ENCODE measurements around the gene PKD2. TPM values are rescaled to one million over a fixed set of nuclear protein-coding genes. Genes with fewer than 3 reads are reported as not detected.
"Not testable (repeated sequence)": the region's sequence is repeated elsewhere in the genome, so short reads cannot be mapped to it uniquely, and the experiment has no call there.

Gene PKD2
- total RNA-seq, 2 donors from 2014 or later = 5.4 to 11.4 TPM

DNA sequence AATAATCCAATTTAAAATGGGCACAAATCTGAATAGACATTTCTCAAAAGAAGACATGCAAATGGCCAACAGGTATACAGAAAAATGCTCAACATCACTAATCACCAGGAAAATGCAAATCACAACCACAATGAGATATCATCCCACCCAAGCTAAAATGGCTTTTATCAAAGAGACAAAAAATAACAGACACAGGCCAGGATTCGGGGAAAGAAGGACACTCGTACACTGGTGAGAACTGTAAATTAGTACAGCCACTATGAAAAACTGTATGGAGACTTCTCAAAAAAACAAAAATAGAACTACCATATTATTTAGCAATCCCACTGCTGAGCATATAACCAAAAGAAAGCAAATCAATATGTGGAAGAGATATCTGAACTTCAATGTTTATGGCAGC, 23.4 kb upstream of the PKD2 start:
- intact Hi-C loops (cut with DNase I, micrococcal nuclease) = no loop called here
- DNase-seq (no peak), ATAC-seq (no peak)

DNA sequence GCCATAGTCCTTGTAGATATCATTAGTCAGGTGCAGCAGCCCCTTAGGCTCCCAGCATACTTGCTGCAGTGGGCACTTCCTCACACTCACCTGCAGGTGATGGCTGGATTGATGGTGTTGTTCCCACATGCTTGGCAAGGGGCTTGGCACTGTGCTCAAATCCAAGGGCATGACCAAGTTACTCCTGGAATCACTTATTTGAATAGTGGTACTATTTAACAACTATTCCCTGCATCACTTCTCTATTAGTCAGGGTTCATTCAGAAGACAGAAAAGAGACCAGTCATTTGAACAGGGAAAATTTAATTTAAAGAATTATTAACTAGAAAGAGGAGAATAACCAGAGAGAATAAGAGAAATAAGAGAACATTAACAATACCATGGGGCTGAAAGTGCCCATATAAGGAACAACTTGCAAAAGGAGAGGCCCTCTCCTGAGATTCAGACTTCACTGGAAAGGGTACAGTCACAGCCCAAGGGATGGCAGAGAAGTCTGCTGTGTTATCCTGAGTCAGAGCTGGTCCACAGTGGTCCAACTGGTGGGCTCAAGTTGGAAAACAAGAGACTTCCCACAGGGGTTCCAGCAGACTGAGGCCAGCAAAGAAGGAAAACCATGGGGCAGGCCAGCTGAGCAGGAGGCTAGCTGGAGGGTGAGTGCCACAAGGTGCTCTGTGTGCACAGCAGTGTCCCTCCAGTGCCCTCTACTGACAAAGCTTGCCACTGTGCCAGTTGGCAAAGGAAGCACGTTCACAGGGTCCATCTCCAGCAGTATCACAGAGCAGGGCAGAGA, 22.1 kb upstream of the PKD2 start:
- intact Hi-C loops (cut with DNase I, micrococcal nuclease) = no loop called here

DNA sequence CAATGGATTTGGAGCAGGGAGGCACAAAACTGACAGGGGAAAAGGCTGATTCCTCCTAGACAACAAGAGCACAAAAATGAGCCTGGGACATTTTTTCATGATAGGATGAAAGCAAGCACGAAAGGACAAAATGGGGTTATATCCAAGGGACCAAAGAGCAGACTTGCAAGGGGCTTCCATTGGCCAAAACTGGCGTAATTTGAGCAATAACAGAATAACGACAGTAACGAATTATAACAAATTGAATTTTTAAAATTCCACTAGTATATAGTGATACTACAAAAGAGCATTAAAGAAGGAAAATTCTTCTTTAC, 21.6 kb upstream of the PKD2 start:
- DNase-seq (no peak), ATAC-seq (no peak)
- intact Hi-C loops (cut with DNase I, micrococcal nuclease) = no loop called here

More for the DNA sequence above, 22.1 kb upstream of the PKD2 start:
- ATAC-seq (peak; percentile 85), DNase-seq (peak; percentile 41 to 47)

DNA sequence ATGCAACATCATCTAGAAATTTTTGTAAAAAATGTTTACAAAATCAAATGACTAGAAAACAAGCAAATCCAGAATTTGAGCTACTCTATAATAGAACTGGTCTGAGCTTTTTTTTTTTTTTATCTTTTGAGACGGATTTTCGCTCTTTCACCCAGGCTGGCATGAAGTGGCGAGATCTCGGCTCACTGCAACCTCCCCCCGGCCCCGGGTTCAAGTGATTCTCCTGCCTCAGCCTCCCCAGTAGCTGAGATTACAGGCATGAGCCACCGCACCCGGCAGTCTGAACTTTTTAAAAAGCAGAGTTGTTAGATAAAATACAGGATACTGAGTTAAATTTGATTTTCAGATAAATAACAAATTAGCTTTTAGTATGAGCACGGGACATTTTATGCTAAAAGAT, 20.9 kb upstream of the PKD2 start:
- intact Hi-C loops (cut with DNase I, micrococcal nuclease) = no loop called here
- DNase-seq (no peak), ATAC-seq (no peak)

- ATAC-seq (no peak), DNase-seq (no peak)
- intact Hi-C loops (cut with DNase I, micrococcal nuclease) = no loop called here
These were observed 17.7 kb upstream of the PKD2 start for GRCh38 chr4:87989765-87990164.

DNA sequence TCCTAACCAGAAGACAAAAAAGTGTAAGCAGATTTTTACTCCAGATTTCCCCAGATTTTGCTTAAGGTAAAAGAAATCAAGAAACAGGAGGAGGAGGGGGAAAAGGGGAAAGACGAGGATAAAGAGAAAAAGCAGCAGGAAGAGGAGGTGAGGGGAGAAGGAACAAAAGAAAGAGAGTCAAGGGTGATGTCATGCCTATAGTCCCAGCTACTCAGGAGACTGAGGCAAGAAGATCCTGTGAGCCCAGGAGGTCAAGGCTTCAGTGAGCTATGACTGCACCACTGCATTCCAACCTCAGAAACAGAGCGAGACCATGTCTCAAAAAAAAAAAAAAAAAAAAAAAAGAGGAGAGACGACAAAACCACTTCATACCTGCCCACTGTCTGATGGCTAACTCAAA, 12.0 kb upstream of the PKD2 start:
- ATAC-seq (no peak), DNase-seq (no peak)
- intact Hi-C loops (cut with DNase I, micrococcal nuclease) = no loop called here

DNA sequence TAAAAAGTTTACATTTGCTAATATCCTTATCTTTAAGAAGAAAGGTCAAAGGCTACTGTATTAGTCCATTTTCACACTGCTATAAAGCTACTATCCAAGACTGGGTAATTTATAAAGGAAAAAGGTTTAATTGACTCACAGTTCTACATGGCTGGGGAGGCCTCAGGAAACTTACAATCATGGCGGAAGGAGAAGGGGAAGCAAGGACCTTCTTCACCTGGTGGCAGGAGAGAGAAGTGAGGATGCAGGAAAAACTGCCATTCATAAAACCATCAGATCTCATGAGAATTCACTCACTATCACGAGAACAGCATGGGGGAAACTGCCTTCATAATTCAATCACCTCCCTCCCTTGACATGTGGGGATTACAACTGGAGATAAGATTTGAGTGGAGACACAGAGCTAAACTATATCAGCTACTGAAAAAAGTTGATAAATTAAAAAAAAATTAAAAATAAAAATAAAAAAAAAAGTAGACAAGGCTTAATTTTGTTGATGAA, 8.2 kb upstream of the PKD2 start:
- DNase-seq; intact Hi-C loops (cut with DNase I, micrococcal nuclease); ATAC-seq: not testable (repeated sequence)

GRCh38 chr4:88001871-88002270, 5.6 kb upstream of the PKD2 start:
- intact Hi-C loops (cut with DNase I, micrococcal nuclease) = loop anchor here in 1 of 2 donors (10.0 kb wide), 1 partner anchor 467 kb away; no protein-coding TSS in a partner anchor
- ATAC-seq (no peak), DNase-seq (no peak)

DNA sequence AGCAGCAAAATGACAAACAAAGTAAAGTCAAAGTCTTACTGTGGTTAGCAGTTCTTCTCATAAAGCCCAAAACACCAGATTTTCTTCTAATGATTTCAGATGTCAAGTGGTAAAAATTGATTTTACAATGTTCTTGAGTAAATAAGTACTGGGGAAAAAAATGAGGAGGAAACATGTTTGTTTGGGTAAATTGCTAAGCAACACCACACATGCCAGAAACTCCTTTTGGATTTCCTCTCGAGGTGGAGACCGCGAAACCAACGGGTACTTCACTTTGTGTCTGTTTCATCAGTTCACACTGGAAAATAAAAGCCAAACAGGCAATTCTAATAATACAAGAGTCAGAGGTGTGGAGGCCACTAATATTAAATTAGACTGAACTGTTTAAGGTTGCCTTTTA, 4.6 kb upstream of the PKD2 start:
- intact Hi-C loops (cut with DNase I, micrococcal nuclease) = loop anchor here in 1 of 2 donors (10.0 kb wide), 1 partner anchor 468 kb away; no protein-coding TSS in a partner anchor
- no peak for DNase-seq
- ATAC-seq = no peak

DNA sequence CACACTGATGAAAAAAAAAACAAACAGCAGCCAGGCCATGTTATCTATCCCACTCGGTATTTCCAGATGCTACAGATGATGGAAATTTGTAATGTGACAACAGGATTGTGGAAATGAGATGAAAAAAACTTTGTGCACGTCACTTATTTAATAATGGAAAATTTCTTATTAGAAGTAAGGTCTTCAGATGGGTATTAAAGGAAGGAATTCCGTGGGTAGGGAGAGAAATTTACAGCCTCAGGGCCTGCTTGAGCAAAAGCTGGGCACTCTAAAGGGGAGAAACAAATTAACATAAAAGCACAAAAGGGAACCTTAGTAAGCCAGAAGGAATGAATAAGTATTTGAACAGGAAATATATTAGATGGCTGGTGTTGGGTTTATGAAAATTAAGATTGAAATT, 4.2 kb upstream of the PKD2 start:
- intact Hi-C loops (cut with DNase I, micrococcal nuclease) = loop anchor here in 1 of 2 donors (10.0 kb wide), 1 partner anchor 468 kb away; no protein-coding TSS in a partner anchor
- ATAC-seq = no peak
- no peak for DNase-seq

DNA sequence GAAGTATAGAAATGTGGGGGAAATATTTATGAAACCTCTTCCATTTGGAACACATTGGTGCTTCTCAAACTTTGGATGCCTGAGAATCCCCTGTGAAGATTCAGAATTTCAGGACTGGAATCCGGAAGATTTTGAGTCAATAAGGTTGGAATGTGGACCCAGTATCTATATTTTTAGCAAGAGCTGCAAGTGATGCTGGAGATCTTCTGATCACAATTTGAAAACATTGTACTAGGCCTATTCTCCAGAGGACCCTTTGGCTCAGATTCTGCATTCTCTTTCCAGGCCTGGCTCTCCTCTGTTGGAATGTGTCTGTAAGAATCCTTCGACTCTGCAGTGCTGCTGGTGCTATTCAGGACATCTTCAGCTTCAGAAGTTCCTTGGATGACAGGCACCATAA, 2.4 kb upstream of the PKD2 start:
- ATAC-seq = no peak
- intact Hi-C loops (cut with DNase I, micrococcal nuclease) = loop anchor here in 1 of 2 donors (10.0 kb wide), 1 partner anchor 470 kb away; no protein-coding TSS in a partner anchor
- no peak for DNase-seq

DNA sequence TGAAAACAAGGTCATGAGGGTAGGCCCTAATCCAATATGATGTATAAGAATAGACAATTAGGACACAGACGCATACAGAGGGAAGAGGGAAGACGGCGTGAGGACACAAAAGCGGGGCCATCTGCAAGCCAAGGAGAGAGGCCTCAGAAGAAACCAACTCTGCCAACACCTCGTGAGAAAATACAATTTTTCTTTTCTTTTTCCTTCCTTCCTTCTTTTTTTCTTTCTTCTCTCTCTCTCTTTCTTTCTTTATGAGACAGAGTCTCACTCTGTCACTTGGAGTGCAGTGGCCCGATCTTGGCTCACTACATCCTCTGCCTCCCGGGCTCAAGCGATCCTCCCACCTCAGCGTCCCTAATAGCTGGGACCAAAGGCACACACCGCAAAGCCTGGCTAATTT, 1.5 kb upstream of the PKD2 start:
- intact Hi-C loops (cut with DNase I, micrococcal nuclease) = loop anchor here in 1 of 2 donors (10.0 kb wide), 1 partner anchor 471 kb away; no protein-coding TSS in a partner anchor
- no peak for ATAC-seq
- no peak for DNase-seq

DNA sequence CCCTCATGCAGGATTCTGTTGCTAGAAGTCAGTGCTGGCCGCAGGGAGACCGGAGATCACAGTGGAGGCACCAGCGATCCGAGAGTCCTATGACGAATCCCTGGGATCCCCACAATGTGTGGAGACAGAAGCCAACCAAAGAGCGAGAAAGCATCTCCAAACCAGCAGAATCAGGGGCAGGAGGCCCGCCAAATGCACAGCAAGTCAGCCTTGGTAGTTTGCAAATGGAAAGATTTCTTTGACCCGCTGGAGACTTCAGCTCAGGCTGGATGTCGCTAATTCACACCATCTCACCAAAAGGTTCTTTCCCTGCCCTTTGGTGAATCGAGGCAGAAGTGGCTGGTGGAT, 505 bp upstream of the PKD2 start:
- no peak for ATAC-seq
- intact Hi-C loops (cut with DNase I, micrococcal nuclease) = loop anchor here in 1 of 2 donors (10.0 kb wide), 1 partner anchor 472 kb away; no protein-coding TSS in a partner anchor
- no peak for DNase-seq

DNA sequence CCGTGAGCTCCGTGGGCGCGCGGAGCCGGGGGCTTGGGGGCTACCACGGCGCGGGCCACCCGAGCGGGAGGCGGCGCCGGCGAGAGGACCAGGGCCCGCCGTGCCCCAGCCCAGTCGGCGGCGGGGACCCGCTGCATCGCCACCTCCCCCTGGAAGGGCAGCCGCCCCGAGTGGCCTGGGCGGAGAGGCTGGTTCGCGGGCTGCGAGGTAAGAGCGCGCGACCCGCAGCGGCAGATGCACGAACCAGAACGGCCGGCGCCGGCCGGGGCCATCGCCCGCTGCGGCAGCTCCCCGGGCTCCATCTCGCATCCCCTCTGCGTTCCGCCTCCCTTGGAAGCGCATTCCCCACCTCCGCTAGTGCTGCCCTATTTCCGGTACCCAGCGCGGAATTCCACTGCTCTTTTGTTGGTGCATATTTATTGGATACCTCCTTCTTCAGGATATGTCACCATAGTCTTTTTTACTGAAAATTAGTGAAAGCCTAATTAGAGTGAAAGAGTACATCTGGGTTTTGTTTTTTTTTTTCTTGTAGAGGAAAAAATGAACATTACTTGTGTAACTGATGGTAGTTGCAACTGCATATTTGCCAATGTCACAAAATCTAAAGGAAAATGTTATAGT, 797 bp downstream of the PKD2 start:
- ATAC-seq (peak; percentile 42), DNase-seq (peak in 1 of 2 donors; percentile 47)
- intact Hi-C loops (cut with DNase I, micrococcal nuclease) = loop anchor here in 1 of 2 donors (10.0 kb wide), 1 partner anchor 473 kb away; no protein-coding TSS in a partner anchor

GRCh38 chr4:88008743-88009171, 1.3 kb downstream of the PKD2 start:
- DNase-seq = no peak
- intact Hi-C loops (cut with DNase I, micrococcal nuclease) = loop anchor here in 1 of 2 donors (10.0 kb wide), 1 partner anchor 474 kb away; no protein-coding TSS in a partner anchor

GRCh38 chr4:88009871-88010270, 2.4 kb downstream of the PKD2 start:
- DNase-seq (no peak), ATAC-seq (no peak)
- intact Hi-C loops (cut with DNase I, micrococcal nuclease) = loop anchor here in 1 of 2 donors (10.0 kb wide), 1 partner anchor 475 kb away; no protein-coding TSS in a partner anchor

More at GRCh38 chr4:88008743-88009171, 1.3 kb downstream of the PKD2 start:
- no peak for ATAC-seq

- intact Hi-C loops (cut with DNase I, micrococcal nuclease) = no loop called here
- no peak for ATAC-seq
- DNase-seq = no peak
These were observed 3.5 kb downstream of the PKD2 start for GRCh38 chr4:88010966-88011365.

DNA sequence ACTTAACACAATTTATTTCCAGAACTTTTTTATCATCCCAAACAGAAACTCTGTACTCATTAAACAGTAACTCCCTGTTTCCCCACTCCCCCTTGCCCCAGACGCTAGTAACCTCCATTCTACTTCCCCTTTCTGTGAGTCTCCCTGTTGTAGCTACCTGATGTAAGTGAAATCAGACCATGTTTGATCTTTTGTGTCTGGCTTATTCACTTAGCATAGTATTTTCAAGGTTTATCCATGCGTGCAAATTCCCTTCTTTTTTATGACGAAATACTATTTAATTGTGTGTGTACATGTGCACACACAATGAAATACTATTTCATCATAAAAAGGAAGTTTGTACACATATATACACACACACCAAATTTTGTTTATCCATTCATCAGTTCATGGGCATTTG, 5.2 kb downstream of the PKD2 start:
- intact Hi-C loops (cut with DNase I, micrococcal nuclease) = no loop called here
- no peak for ATAC-seq
- no peak for DNase-seq

DNA sequence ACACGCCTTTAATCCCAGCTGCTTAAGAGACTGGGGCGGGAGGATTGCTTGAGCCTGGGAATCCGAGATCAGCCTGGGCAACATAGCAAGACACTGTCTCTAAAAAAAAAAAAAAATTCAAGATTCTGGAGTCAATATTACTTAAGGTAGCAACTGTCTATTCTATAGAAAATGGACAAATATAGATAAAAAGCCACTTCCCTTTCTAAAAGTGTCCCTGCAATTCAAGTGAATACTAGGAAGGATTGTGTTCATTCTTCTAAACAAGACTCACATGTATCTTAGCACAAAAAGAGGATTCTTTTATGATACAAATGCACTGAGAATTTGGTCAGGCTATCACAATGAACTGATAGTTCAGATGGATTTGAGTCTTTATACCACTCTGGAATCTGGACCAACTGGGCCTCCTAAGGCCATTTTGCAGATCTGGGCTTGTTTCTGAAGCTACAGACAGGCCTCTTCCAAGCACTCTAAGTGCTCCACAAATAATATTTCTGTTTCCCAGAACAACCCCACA, 7.0 kb downstream of the PKD2 start:
- intact Hi-C loops (cut with DNase I, micrococcal nuclease) = no loop called here
- no peak for DNase-seq
- ATAC-seq = no peak
